ENCODE results near the gene RPS6KA2. TPM values are rescaled to one million over a fixed set of nuclear protein-coding genes. Genes with fewer than 3 reads are reported as not detected.

Gene RPS6KA2
- total and polyA plus RNA-seq, 2 donors (not counting 3 experiments of a cell fraction or from before 2014, with no cell fraction given) = 54.5 to 75.8 TPM

GRCh38 chr6:166599205-166599604, 27.8 kb downstream of the RPS6KA2 start:
- POLR2A ChIA-PET = interaction anchor here (0.9 to 2.0 kb wide), 3 partner anchors 10 to 93 kb away, joined by 3 to 17 read pairs (median 10); partner anchors contain the start of gene RPS6KA2
- Histone ChIP-seq H4K20me1 (replicated peaks; ENCODE audit: control insufficient read depth, extremely low read depth, insufficient read depth, low read length) (no peaks in the 10 kb centered on the region), H3K4me1 (ENCODE audit: control insufficient read depth, extremely low read depth, insufficient read depth, low read length) (peaks cover 42% of the 10 kb centered on the region), H3K27me3 (ENCODE audit: control insufficient read depth in 2 of 2, insufficient read depth in 2 of 2, low read length in 2 of 2) (no peaks in the 10 kb centered on the region), H3K4me2 (ENCODE audit: insufficient read depth, low read length) (peak overlapping the region; percentile 69), H3K79me2 (ENCODE audit: control insufficient read depth, insufficient read depth, low read length) (peaks cover 20% of the 10 kb centered on the region), H3K9me1 (replicated peaks; ENCODE audit: control insufficient read depth, extremely low read depth, insufficient read depth, low read length) (no peaks in the 10 kb centered on the region), H3K36me3 (ENCODE audit: control insufficient read depth in 2 of 2, extremely low read depth in 1 of 2, insufficient read depth in 2 of 2, low read length in 2 of 2) (peaks cover 0 to 2% of the 10 kb centered on the region in 2 experiments), H3K9me3 (replicated peaks; ENCODE audit: control insufficient read depth, insufficient read depth, low read length) (no peaks in the 10 kb centered on the region), H2AFZ (ENCODE audit: low read depth, low read length) (no peak overlapping the region), H3K27ac (ENCODE audit: insufficient read depth, low read depth, low read length) (peak overlapping the region; percentile 98), H3K4me3 (replicated peaks in 1 of 3; ENCODE audit: insufficient read depth in 1 of 3, low read depth in 1 of 3, low read length in 3 of 3) (peak overlapping the region in 1 of 3 experiments; percentile 12), H3K9ac (replicated peaks; ENCODE audit: extremely low read depth, insufficient read depth, low read length) (peak overlapping the region; percentile 81)
- no peak for TF ChIP-seq FOS (IDR thresholded peaks at IDR 0.05; ENCODE audit: borderline replicate concordance, insufficient read depth, low read length)
- TF ChIP-seq CTCF (IDR thresholded peaks at IDR 0.05; ENCODE audit: extremely low read depth in 1 of 2, insufficient read depth in 1 of 2, low read depth in 1 of 2, low read length in 2 of 2) = no peak
- TF ChIP-seq MYC (IDR thresholded peaks at IDR 0.05; ENCODE audit: low read depth, low read length) = no peak
- TF ChIP-seq POLR2A (IDR thresholded peaks at IDR 0.05; ENCODE audit: low read depth, low read length) = no peak
- TF ChIP-seq JUN (IDR thresholded peaks at IDR 0.05; ENCODE audit: borderline replicate concordance, insufficient read depth, insufficient read length, low read depth) = peak; percentile 2
- TF ChIP-seq MAX (IDR thresholded peaks at IDR 0.05; ENCODE audit: insufficient read depth, insufficient read length) = no peak
- TF ChIP-seq GATA2 (IDR thresholded peaks at IDR 0.05; ENCODE audit: insufficient read depth, insufficient read length, low read depth, low read length) = no peak
- no peak for TF ChIP-seq EZH2 (IDR thresholded peaks at IDR 0.05; ENCODE audit: borderline replicate concordance, low read depth, low read length, severe bottlenecking)
- CTCF ChIA-PET = interaction anchor here (0.7 to 2.4 kb wide), 7 partner anchors 10 to 42 kb away, joined by 3 to 9 read pairs (median 4); no protein-coding TSS in a partner anchor
- no TSS peak for BruUV-seq (replicated peaks)
- intact Hi-C loops (cut with micrococcal nuclease) (loop anchor here (2.0 kb wide), 1 partner anchor 84 kb away; no protein-coding TSS in a partner anchor), dilution Hi-C loops (cut with MboI; ENCODE audit: extremely low pct_ligation_motif_present, low sequenced_read_pairs) (no loop called here)
- peak; percentile 55 for FAIRE-seq
- DNase-seq (ENCODE audit: low read depth, low spot score) = peak; percentile 68

All from endothelial cell of umbilical vein (primary cell).